ENCODE measurements around the gene IGFALS.

- TF ChIP-seq ZNF565 (CRISPR knock-in tag; conservative IDR thresholded peaks at IDR 0.05; ENCODE audit: low read depth) (no peak), PPARA (CRISPR knock-in tag; IDR thresholded peaks at IDR 0.05; ENCODE audit: borderline replicate concordance) (no peak), CREB5 (CRISPR knock-in tag; IDR thresholded peaks at IDR 0.05; ENCODE audit: low read depth) (no peak), RARB (CRISPR knock-in tag; IDR thresholded peaks at IDR 0.05) (no peak), ZFP3 (CRISPR knock-in tag; IDR thresholded peaks at IDR 0.05) (no peak), TSHZ2 (CRISPR knock-in tag; IDR thresholded peaks at IDR 0.05) (no peak), BACH2 (CRISPR knock-in tag; IDR thresholded peaks at IDR 0.05; ENCODE audit: borderline replicate concordance) (no peak), ZNF70 (CRISPR knock-in tag; IDR thresholded peaks at IDR 0.05) (no peak), ZC3H10 (CRISPR knock-in tag; IDR thresholded peaks at IDR 0.05) (no peak), ARNTL (CRISPR knock-in tag; IDR thresholded peaks at IDR 0.05; ENCODE audit: borderline replicate concordance, low read depth) (no peak), PATZ1 (CRISPR knock-in tag; IDR thresholded peaks at IDR 0.05; ENCODE audit: borderline replicate concordance) (no peak), ZFP30 (CRISPR knock-in tag; IDR thresholded peaks at IDR 0.05) (no peak), TCF4 (CRISPR knock-in tag; IDR thresholded peaks at IDR 0.05; ENCODE audit: borderline replicate concordance) (no peak)
These were observed 7.1 kb downstream of the IGFALS start for GRCh38 chr16:1786242-1787055.
